Measurements from ENCODE around the gene PRKG1.

DNA sequence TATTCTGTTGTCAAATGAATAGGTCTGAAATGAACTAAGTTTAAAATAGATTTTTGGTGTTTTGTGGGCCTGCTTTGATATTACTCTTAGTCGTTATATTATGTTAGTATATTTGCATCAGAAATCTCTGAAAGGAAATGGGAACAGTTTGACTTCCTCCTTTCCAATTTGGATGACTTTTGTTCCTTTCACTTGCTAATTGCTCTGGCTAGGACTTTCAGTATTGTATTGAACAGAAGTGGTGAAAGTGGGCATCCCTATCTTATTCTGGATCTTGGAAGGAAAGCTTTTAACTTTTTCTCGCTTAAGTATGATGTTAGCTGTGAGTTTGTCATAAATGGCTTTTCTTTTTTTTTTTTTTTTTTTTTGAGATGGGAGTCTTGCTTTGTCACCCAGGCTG lies 966.2 kb downstream of the PRKG1 start:
- TF ChIP-seq, protein P1, sequence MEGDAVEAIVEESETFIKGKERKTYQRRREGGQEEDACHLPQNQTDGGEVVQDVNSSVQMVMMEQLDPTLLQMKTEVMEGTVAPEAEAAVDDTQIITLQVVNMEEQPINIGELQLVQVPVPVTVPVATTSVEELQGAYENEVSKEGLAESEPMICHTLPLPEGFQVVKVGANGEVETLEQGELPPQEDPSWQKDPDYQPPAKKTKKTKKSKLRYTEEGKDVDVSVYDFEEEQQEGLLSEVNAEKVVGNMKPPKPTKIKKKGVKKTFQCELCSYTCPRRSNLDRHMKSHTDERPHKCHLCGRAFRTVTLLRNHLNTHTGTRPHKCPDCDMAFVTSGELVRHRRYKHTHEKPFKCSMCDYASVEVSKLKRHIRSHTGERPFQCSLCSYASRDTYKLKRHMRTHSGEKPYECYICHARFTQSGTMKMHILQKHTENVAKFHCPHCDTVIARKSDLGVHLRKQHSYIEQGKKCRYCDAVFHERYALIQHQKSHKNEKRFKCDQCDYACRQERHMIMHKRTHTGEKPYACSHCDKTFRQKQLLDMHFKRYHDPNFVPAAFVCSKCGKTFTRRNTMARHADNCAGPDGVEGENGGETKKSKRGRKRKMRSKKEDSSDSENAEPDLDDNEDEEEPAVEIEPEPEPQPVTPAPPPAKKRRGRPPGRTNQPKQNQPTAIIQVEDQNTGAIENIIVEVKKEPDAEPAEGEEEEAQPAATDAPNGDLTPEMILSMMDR (conservative IDR thresholded peaks at IDR 0.05; ENCODE audit: low read depth in 2 of 2), result no peak
- no peak for TF ChIP-seq EZH2 (IDR thresholded peaks at IDR 0.05; ENCODE audit: low read depth, unreplicated experiment)

Measured in GM23338 (cell line).